Mesothelial cell of epicardium (in vitro differentiated cells): ENCODE data around the gene INPP4B. TPM values are rescaled to one million over a fixed set of nuclear protein-coding genes. Genes with fewer than 3 reads are reported as not detected.

Experiments
- DNase-seq, 2 experiments: peaks; one replicate each; pipeline ENCODE4 v3.0.0; 2021; ENCODE audit warnings: low spot score in 2 of 2; ENCODE audit not compliant: unreplicated experiment in 2 of 2
- H3K27ac Mint-ChIP-seq: 2 replicates; pipeline ENCODE4 v1.8.0; 2021; ENCODE audit warnings: mixed read lengths
- H3K27me3 Mint-ChIP-seq: 2 replicates; pipeline ENCODE4 v1.8.0; 2021; ENCODE audit warnings: low read depth, mixed read lengths
- H3K36me3 Mint-ChIP-seq: 2 replicates; pipeline ENCODE4 v1.8.0; 2021; ENCODE audit warnings: mixed read lengths
- H3K4me1 Mint-ChIP-seq: 2 replicates; pipeline ENCODE4 v1.8.0; 2021; ENCODE audit warnings: mixed read lengths
- H3K4me3 Mint-ChIP-seq: 2 replicates; pipeline ENCODE4 v1.8.0; 2021; ENCODE audit warnings: mild to moderate bottlenecking, moderate library complexity, mixed read lengths
- H3K9me3 Mint-ChIP-seq: 2 replicates; pipeline ENCODE4 v1.8.0; 2021; ENCODE audit warnings: mixed read lengths
- total RNA-seq: library from RNA; stranded (reverse); gene quantifications from 3 replicates; pipeline ENCODE4 v1.2.1, GENCODE V29; 2021
- TF ChIP-seq, protein P1 (sequence below): fragments of 200-600 bp; sonication (generic); IDR thresholded peaks from one replicate; pipeline ENCODE4 v1.5.0; 2021; ENCODE audit warnings: antibody characterized with exemption; ENCODE audit not compliant: unreplicated experiment

Gene INPP4B
- total RNA-seq, 1 donor from 2014 or later, result 35.4 TPM

DNA sequence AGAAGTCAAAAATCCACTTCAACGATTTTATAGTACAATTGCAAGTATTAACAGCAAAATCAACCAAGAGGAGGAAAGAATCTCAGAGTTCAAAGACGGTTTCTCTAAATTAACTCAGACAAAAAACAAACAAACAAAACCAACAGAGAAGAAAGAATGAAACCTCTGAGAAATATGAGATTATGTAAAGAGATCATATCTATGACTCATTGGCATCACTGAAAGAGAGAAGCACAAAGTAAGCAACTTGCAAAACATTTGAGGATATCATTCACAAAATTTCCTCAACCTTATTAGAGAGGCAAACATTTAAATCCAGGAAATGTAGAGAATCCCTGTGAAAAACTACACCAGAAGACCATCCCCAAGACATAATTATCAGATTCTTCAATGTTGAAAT lies 370.4 kb downstream of the INPP4B start:
- no peaks in the 10 kb centered on the region for H3K27me3 Mint-ChIP-seq
- H3K36me3 Mint-ChIP-seq, result peaks cover 1% of the 10 kb centered on the region
- H3K4me1 Mint-ChIP-seq, result peaks cover 14% of the 10 kb centered on the region
- no peak overlapping the region for H3K4me3 Mint-ChIP-seq
- DNase-seq, result no peak
- peaks cover 21% of the 10 kb centered on the region for H3K9me3 Mint-ChIP-seq
- TF ChIP-seq, protein P1, sequence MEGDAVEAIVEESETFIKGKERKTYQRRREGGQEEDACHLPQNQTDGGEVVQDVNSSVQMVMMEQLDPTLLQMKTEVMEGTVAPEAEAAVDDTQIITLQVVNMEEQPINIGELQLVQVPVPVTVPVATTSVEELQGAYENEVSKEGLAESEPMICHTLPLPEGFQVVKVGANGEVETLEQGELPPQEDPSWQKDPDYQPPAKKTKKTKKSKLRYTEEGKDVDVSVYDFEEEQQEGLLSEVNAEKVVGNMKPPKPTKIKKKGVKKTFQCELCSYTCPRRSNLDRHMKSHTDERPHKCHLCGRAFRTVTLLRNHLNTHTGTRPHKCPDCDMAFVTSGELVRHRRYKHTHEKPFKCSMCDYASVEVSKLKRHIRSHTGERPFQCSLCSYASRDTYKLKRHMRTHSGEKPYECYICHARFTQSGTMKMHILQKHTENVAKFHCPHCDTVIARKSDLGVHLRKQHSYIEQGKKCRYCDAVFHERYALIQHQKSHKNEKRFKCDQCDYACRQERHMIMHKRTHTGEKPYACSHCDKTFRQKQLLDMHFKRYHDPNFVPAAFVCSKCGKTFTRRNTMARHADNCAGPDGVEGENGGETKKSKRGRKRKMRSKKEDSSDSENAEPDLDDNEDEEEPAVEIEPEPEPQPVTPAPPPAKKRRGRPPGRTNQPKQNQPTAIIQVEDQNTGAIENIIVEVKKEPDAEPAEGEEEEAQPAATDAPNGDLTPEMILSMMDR, result no peak
- no peak overlapping the region for H3K27ac Mint-ChIP-seq

DNA sequence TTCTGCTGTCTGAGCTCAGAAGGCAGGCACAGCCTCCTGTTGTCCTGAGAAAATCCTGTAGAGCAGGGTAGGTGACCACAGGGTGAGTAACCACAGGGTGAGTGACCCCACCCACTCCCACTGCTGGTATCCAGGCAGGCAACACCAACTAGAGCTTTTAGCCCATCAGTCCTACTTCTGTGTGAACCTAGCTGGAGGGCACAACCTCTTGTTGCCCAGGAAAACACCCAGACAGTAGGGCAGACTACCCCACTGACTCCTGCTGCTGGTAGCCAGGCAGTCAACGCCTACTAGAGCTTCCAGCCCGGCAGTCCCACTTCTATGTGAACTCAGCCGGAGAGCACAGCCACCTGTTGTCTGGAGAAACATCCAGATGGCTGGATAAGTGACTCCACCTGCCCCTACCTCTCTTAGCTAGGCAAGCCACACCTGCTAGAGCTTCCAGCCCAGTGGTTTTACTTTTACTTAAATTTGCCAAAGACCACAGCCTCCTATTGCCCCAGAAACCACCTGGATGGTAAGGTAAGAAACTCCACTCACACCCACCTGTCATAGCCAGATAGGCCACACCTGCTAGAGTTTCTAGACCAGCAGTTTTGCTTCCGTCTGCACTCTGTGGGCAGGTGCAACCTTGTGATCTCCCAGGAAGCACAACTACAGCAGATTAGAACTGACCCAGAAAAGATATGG lies 371.6 kb downstream of the INPP4B start:
- H3K9me3 Mint-ChIP-seq, result peaks cover 21% of the 10 kb centered on the region
- DNase-seq, result no peak
- H3K27ac Mint-ChIP-seq, result no peak overlapping the region
- H3K4me1 Mint-ChIP-seq, result peaks cover 4% of the 10 kb centered on the region
- TF ChIP-seq, protein P1, result no peak
- H3K36me3 Mint-ChIP-seq, result peaks cover 1% of the 10 kb centered on the region
- H3K4me3 Mint-ChIP-seq, result no peak overlapping the region
- H3K27me3 Mint-ChIP-seq, result no peaks in the 10 kb centered on the region

DNA sequence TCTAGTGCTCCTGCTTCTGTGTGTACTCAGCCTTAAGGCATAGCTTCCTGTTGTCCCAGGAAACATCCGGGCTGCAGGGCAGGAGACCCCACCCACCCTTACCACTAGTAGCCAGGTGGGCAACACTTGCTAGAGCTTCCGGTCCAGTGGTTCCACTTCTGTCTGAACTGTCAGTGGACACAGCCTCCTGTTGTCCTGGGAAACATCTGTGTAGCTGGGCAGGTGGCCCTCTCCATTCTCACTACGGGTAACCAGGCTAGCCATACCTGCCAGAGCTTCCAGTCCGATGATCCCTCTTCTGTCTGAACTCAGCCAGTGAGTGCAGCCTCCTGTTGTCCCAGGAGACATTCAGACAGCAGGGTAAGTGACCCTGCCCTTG lies 372.2 kb downstream of the INPP4B start:
- Mint-ChIP-seq H3K9me3 (peaks cover 21% of the 10 kb centered on the region), H3K27ac (no peak overlapping the region), H3K4me1 (peaks cover 3% of the 10 kb centered on the region), H3K4me3 (no peak overlapping the region), H3K36me3 (peaks cover 1% of the 10 kb centered on the region), H3K27me3 (no peaks in the 10 kb centered on the region)
- TF ChIP-seq, protein P1, result no peak
- no peak for DNase-seq

DNA sequence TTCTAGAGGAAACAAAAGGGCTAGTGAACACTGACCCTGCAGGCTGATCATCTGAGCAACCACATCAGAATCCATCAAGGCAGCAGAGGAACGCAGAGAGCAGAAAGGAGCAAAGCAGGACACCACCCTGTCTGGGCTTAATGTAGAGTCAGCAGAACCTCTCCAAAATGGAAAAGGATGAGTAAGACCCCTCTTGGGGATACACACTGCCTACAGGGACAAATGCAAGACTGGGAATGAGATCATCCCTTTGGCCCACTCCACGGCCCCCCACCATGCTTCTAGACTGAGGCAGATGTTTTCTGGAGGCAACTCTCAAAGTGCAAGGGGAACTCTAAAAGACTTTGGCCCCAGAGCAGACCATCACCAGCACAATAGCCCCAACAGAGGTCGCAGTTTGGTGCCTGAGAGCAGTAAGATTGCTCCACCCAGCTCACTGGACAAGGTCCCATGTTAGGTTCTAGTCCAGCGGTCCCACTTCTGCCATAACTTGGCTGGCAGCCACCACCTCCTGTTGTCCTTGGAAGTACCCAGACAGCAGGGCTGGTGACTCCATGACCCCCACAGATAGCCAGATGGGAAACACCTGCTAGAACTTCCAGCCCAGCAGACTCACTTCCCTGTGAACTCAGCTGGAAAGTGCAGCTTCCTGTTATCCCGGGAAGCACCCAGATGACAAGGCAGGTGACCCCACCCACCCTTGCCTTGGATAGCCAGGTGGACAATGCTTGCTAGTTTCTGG lies 372.7 kb downstream of the INPP4B start:
- H3K4me1 Mint-ChIP-seq, result no peaks in the 10 kb centered on the region
- TF ChIP-seq, protein P1, result no peak
- H3K4me3 Mint-ChIP-seq, result no peak overlapping the region
- no peak for DNase-seq
- peaks cover 24% of the 10 kb centered on the region for H3K9me3 Mint-ChIP-seq
- H3K27me3 Mint-ChIP-seq, result no peaks in the 10 kb centered on the region
- H3K36me3 Mint-ChIP-seq, result peaks cover 1% of the 10 kb centered on the region
- H3K27ac Mint-ChIP-seq, result no peak overlapping the region

DNA sequence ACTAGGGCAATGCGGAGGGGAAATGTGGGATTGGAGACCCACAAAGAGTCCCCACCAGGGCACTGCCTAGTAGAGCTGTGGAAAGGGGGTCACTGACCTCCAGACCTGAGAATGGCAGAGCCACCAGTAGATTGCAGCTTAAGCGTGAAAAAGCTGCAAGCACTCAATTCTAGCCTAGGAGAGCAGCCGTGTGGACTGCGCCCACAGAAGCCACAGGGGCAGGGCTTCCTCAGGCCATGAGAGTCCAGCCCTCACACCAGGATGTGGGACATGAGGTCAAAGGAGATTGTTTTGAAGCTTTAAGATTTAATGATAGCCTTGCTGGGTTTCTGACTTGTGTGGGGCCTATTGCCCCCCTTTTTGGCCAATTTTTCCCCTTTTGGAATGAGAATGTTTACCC lies 379.0 kb downstream of the INPP4B start:
- TF ChIP-seq, protein P1, result no peak
- Mint-ChIP-seq H3K27me3 (no peaks in the 10 kb centered on the region), H3K27ac (no peak overlapping the region), H3K4me1 (peaks cover 13% of the 10 kb centered on the region), H3K9me3 (peaks cover 3% of the 10 kb centered on the region), H3K36me3 (peaks cover 2% of the 10 kb centered on the region), H3K4me3 (no peak overlapping the region)
- DNase-seq, result no peak
